Measurements from ENCODE around the gene EXOC1.

GRCh38 chr4:55864577-55865223 is 11.3 kb downstream of the EXOC1 start:
- TF ChIP-seq CTCF (IDR thresholded peaks at IDR 0.05), result no peak
- TF ChIP-seq POLR2AphosphoS5 (IDR thresholded peaks at IDR 0.05; ENCODE audit: low read depth, low read length), result no peak
- no peak for TF ChIP-seq REST (IDR thresholded peaks at IDR 0.05; ENCODE audit: insufficient read depth in 1 of 2, low read depth in 2 of 2, low read length in 1 of 2)
- no peak for TF ChIP-seq SIN3A (IDR thresholded peaks at IDR 0.05; ENCODE audit: borderline replicate concordance, insufficient read depth, low read depth, low read length)
- no peak for TF ChIP-seq TCF7L2 (IDR thresholded peaks at IDR 0.05; ENCODE audit: low read depth, low read length)
